ENCODE results near the gene RIN2.

GRCh38 chr20:19761841-19762240 is 3.8 kb downstream of the RIN2 start:
- no peak for TF ChIP-seq CTCF (optimal IDR thresholded peaks at IDR 0.05 in 1 of 3, IDR thresholded peaks at IDR 0.05 in 1 of 3, conservative IDR thresholded peaks at IDR 0.05 in 1 of 3; ENCODE audit: extremely low read depth in 1 of 3, insufficient read depth in 2 of 3, low read length in 3 of 3)
- no peak for TF ChIP-seq EZH2 (IDR thresholded peaks at IDR 0.05; ENCODE audit: low read length)

All from keratinocyte (primary cell).